ENCODE data around the gene PTPRN2. TPM values are rescaled to one million over a fixed set of nuclear protein-coding genes. Genes with fewer than 3 reads are reported as not detected.
A peak's percentile ranks its signal among the peaks of the same experiment; 100 is the strongest.

Gene PTPRN2
- total RNA-seq, 1 donor from 2014 or later: 32.2 TPM

DNA sequence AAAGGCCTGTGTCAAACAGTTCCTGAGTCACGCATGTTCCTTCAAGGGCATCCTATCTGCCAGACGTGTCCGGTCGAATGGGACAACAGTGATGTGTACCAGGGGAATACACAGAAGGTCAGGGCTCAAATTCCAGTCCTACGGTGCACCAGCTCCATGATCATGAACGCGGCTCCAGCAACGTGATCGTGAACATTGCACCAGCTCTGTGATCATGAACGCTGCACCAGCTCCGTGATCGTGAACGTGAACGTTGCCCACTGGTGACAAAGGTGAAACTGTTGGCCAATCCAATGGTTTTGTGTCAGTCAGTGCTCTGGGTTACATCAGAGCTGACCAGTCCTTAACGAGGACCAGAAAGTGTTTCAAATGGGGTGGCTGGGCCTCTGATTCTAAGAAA lies 4.3 kb upstream of the PTPRN2 start:
- no peak for DNase-seq (ENCODE audit: low read depth, low spot score)
- Mint-ChIP-seq H3K4me1 (no peaks in the 10 kb centered on the region), H3K4me3 (no peak overlapping the region), H3K27ac (ENCODE audit: unreplicated experiment) (no peak overlapping the region), H3K9me3 (peaks cover 7% of the 10 kb centered on the region), H3K36me3 (ENCODE audit: low read depth) (peaks cover 8% of the 10 kb centered on the region), H3K27me3 (ENCODE audit: low read depth) (peaks cover 37% of the 10 kb centered on the region)
- TF ChIP-seq, protein P1, sequence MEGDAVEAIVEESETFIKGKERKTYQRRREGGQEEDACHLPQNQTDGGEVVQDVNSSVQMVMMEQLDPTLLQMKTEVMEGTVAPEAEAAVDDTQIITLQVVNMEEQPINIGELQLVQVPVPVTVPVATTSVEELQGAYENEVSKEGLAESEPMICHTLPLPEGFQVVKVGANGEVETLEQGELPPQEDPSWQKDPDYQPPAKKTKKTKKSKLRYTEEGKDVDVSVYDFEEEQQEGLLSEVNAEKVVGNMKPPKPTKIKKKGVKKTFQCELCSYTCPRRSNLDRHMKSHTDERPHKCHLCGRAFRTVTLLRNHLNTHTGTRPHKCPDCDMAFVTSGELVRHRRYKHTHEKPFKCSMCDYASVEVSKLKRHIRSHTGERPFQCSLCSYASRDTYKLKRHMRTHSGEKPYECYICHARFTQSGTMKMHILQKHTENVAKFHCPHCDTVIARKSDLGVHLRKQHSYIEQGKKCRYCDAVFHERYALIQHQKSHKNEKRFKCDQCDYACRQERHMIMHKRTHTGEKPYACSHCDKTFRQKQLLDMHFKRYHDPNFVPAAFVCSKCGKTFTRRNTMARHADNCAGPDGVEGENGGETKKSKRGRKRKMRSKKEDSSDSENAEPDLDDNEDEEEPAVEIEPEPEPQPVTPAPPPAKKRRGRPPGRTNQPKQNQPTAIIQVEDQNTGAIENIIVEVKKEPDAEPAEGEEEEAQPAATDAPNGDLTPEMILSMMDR (conservative IDR thresholded peaks at IDR 0.05): no peak

DNA sequence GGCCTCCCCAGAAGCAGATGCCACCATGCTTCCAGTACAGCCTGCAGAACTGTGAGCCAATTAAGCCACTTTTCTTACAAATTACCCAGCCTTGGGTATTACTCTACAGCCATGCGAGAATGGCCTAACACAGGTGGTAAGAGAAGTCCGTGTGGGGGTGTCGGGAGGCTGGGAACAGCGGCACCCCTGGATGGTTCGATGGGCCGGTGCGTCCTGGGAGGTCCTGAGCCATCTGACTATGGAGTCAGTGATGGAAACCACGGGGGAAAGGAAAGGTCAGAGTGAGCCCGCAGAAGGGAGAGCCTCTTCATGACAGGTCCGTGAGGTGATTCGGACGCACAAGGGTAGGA lies 2.5 kb upstream of the PTPRN2 start:
- no peak for DNase-seq (ENCODE audit: low read depth, low spot score)
- Mint-ChIP-seq H3K4me1 (no peaks in the 10 kb centered on the region), H3K27me3 (ENCODE audit: low read depth) (peaks cover 51% of the 10 kb centered on the region), H3K4me3 (no peak overlapping the region), H3K9me3 (no peaks in the 10 kb centered on the region), H3K36me3 (ENCODE audit: low read depth) (no peaks in the 10 kb centered on the region), H3K27ac (ENCODE audit: unreplicated experiment) (no peak overlapping the region)
- TF ChIP-seq, protein P1 (conservative IDR thresholded peaks at IDR 0.05): no peak

DNA sequence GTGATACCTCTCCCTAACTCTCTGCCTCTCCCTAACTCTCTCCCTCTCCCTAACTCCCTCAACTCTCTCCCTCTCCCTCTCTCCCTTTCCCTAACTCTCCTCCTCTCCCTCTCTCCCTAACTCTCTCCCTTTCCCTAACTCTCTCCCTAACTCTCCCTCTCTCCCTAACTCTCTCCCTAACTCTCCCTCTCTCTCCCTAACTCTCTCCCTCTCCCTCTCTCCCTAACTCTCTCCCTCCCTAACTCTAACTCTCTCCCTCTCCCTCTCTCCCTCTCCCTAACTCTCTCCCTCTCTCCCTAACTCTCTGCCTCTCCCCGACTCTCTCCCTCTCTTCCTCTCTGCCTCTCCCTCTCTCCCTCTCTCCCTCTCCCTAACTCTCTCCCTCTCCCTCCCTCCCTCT lies 2.0 kb upstream of the PTPRN2 start:
- TF ChIP-seq, protein P1 (conservative IDR thresholded peaks at IDR 0.05): no peak
- H3K9me3 Mint-ChIP-seq: no peaks in the 10 kb centered on the region
- peaks cover 56% of the 10 kb centered on the region for H3K27me3 Mint-ChIP-seq (ENCODE audit: low read depth)
- DNase-seq (ENCODE audit: low read depth, low spot score): no peak
- H3K4me1 Mint-ChIP-seq: no peaks in the 10 kb centered on the region
- H3K27ac Mint-ChIP-seq (ENCODE audit: unreplicated experiment): no peak overlapping the region
- H3K4me3 Mint-ChIP-seq: peak overlapping the region; percentile 83
- no peaks in the 10 kb centered on the region for H3K36me3 Mint-ChIP-seq (ENCODE audit: low read depth)

DNA sequence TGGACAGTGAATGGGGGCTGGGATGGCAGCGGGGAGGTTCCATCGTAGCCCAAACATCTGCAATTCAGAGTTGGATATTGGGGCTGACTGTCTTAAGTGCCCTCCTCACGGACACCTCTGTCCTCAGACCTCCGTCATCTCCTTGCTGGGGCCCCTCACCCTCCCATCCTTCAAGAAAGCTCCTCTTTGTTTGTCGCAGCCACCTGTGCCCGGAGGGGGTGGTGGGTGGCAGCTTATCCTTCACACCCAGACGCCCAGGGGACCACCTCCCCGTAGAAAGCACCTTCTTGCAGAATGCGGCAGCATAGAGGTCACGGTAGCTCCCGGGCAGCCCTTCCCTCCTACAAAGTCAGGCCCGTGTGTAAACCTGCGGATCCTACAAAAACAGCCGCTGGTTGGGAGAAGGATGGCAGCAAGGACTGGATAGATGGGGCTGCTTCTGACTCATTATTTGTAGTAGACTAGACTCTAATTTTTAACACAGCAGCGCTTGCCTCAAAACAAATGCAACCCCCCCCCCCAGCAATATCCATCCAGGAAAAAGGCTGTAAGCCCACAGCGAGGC lies 1.3 kb upstream of the PTPRN2 start:
- no peaks in the 10 kb centered on the region for H3K9me3 Mint-ChIP-seq

DNA sequence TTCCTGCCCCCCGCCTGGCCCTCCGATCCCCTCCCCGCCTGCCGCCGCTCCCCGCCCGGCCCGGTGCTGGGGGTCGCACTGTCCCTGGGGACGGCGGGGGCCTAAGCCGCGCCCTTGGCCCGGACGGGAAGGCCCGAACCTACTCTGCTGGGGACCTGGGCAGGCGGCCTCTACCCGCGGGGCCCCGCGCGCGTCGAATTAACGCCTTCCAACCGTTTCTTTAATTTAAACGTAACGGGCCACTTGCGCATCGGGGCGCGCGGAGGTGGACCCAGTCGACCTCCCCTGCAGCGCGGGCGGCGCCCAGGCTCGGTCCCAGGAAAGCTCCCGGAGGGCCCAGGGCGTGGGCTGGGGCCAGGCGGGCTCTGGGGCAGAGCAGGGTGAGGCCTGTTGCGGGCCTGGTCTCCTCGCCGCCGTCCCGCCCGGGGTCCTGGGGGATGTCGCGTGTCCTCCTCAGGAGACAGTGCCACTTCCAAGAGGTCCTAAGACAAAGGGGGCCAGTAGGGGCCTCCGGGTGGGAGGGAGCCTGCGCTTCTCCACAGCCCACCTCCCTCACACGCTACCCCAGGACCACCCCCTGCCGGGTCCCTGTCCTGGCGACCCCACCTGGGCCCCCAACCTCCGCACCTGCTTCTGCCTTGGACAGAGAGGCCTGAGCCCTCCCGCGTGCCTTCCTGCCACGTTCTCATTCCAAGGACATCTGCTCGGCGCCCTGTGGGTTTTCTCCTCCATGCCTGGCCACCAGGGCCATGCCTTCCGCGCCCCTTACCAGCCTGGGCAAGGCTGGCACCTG lies 658 bp upstream of the PTPRN2 start:
- Mint-ChIP-seq H3K36me3 (ENCODE audit: low read depth) (no peaks in the 10 kb centered on the region), H3K27me3 (ENCODE audit: low read depth) (peaks cover 70% of the 10 kb centered on the region), H3K4me3 (peak overlapping the region; percentile 83), H3K4me1 (peaks cover 3% of the 10 kb centered on the region), H3K27ac (ENCODE audit: unreplicated experiment) (no peak overlapping the region), H3K9me3 (no peaks in the 10 kb centered on the region)
- no peak for DNase-seq (ENCODE audit: low read depth, low spot score)
- TF ChIP-seq, protein P1 (conservative IDR thresholded peaks at IDR 0.05): no peak

More for the DNA sequence above, 1.3 kb upstream of the PTPRN2 start:
- Mint-ChIP-seq H3K36me3 (ENCODE audit: low read depth) (no peaks in the 10 kb centered on the region), H3K4me1 (peaks cover 3% of the 10 kb centered on the region), H3K27ac (ENCODE audit: unreplicated experiment) (no peak overlapping the region), H3K4me3 (peak overlapping the region; percentile 83), H3K27me3 (ENCODE audit: low read depth) (peaks cover 63% of the 10 kb centered on the region)
- TF ChIP-seq, protein P1 (conservative IDR thresholded peaks at IDR 0.05): no peak
- no peak for DNase-seq (ENCODE audit: low read depth, low spot score)
